Activated CD4-positive, alpha-beta T cell treated with anti-CD3 and anti-CD28 coated beads, Interleukin-2, Interleukin-4, amounts not matched to agents 100 ng/mL and 50 ng/mL, durations not matched to agents 16 hours and 8 hours (primary cell): ENCODE results near the gene SMR3A.

Source experiments
- DNase-seq: peaks from one replicate; pipeline ENCODE4 v3.0.0-alpha.2; 2020; ENCODE audit warnings: low spot score

SMR3A gene

GRCh38 chr4:70360460-70360859, at the start of gene SMR3A:
SMR3A (plus strand) TSS chr4:70360760; CDS start chr4:70362116, 1,356 bp downstream.
- no peak for DNase-seq

- DNase-seq, result no peak
Measured at GRCh38 chr4:70313736-70314135, 46.8 kb upstream of the SMR3A start.

- DNase-seq, result no peak
Measured at GRCh38 chr4:70315928-70316327, 44.6 kb upstream of the SMR3A start.

- DNase-seq, result no peak
Measured at GRCh38 chr4:70326052-70326451, 34.5 kb upstream of the SMR3A start.

- no peak for DNase-seq
Measured at GRCh38 chr4:70334681-70335080, 25.9 kb upstream of the SMR3A start, which contains the start of gene CABS1. CABS1 (plus strand) TSS chr4:70334981; CDS start chr4:70335040, 59 bp downstream.

GRCh38 chr4:70336043-70336442, 24.5 kb upstream of the SMR3A start:
- no peak for DNase-seq

- no peak for DNase-seq
Measured at GRCh38 chr4:70337886-70338420, 22.6 kb upstream of the SMR3A start.

- DNase-seq, result no peak
Measured at GRCh38 chr4:70356185-70356584, 4.4 kb upstream of the SMR3A start.

- no peak for DNase-seq
Measured at GRCh38 chr4:70359115-70359661, 1.4 kb upstream of the SMR3A start.

- no peak for DNase-seq
Measured at GRCh38 chr4:70364002-70364401, 3.4 kb downstream of the SMR3A start.

- DNase-seq, result no peak
Measured at GRCh38 chr4:70365479-70365878, 4.9 kb downstream of the SMR3A start.

GRCh38 chr4:70367813-70368212, 7.3 kb downstream of the SMR3A start:
- DNase-seq, result no peak

GRCh38 chr4:70371987-70372386, 11.4 kb downstream of the SMR3A start:
- DNase-seq, result no peak

GRCh38 chr4:70372760-70373159, 12.2 kb downstream of the SMR3A start:
- no peak for DNase-seq

- DNase-seq, result no peak
Measured at GRCh38 chr4:70380578-70380977, 20.0 kb downstream of the SMR3A start.

- DNase-seq, result no peak
Measured at GRCh38 chr4:70382691-70383181, 22.2 kb downstream of the SMR3A start, which contains the start of gene SMR3B. SMR3B (plus strand) TSS chr4:70383131; CDS start chr4:70384511, 1,380 bp downstream.

- DNase-seq, result no peak
Measured at GRCh38 chr4:70392057-70392776, 31.7 kb downstream of the SMR3A start.

GRCh38 chr4:70397580-70397979, 37.0 kb downstream of the SMR3A start, which contains the start of gene OPRPN:
OPRPN (plus strand) TSS chr4:70397940; CDS start chr4:70399286, 1,346 bp downstream.
- DNase-seq, result no peak

GRCh38 chr4:70399319-70399718, 38.8 kb downstream of the SMR3A start:
- DNase-seq, result no peak

GRCh38 chr4:70402762-70403161, 42.2 kb downstream of the SMR3A start:
- DNase-seq, result no peak

- DNase-seq, result no peak
Measured at GRCh38 chr4:70405765-70406164, 45.2 kb downstream of the SMR3A start.
